NB4 (cell line): ENCODE data around the gene FOXD4L3.
"Not testable (repeated sequence)": the region's sequence is repeated elsewhere in the genome, so short reads cannot be mapped to it uniquely, and the experiment has no call there.

Source experiments
- POLR2A ChIP-seq: IDR thresholded peaks from 2 replicates; pipeline ENCODE4 v1.6.1; 2011; ENCODE audit warnings: mild to moderate bottlenecking; ENCODE audit not compliant: insufficient read length; ENCODE audit errors: extremely low read depth
- TF ChIP-seq, protein P1 (sequence below): IDR thresholded peaks from one replicate; pipeline ENCODE4 v1.5.1; 2012; ENCODE audit warnings: low read depth, low read length

- TF ChIP-seq, protein P1, sequence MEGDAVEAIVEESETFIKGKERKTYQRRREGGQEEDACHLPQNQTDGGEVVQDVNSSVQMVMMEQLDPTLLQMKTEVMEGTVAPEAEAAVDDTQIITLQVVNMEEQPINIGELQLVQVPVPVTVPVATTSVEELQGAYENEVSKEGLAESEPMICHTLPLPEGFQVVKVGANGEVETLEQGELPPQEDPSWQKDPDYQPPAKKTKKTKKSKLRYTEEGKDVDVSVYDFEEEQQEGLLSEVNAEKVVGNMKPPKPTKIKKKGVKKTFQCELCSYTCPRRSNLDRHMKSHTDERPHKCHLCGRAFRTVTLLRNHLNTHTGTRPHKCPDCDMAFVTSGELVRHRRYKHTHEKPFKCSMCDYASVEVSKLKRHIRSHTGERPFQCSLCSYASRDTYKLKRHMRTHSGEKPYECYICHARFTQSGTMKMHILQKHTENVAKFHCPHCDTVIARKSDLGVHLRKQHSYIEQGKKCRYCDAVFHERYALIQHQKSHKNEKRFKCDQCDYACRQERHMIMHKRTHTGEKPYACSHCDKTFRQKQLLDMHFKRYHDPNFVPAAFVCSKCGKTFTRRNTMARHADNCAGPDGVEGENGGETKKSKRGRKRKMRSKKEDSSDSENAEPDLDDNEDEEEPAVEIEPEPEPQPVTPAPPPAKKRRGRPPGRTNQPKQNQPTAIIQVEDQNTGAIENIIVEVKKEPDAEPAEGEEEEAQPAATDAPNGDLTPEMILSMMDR: not testable (repeated sequence)
- TF ChIP-seq POLR2A: not testable (repeated sequence)
Observed at GRCh38 chr9:68330531-68331173, 28.0 kb downstream of the FOXD4L3 start.
